ENCODE measurements around the gene MEIS2. TPM values are rescaled to one million over a fixed set of nuclear protein-coding genes. Genes with fewer than 3 reads are reported as not detected.

Gene MEIS2
- total RNA-seq, 1 experiment from 2014 or later = 23.1 TPM

GRCh38 chr15:37037850-37038715, 62.3 kb downstream of the MEIS2 start:
- H3K27ac Mint-ChIP-seq (ENCODE audit: unreplicated experiment) = no peak overlapping the region

GRCh38 chr15:37037071-37037655, 63.2 kb downstream of the MEIS2 start:
- no peak for DNase-seq
- H3K4me1 Mint-ChIP-seq (ENCODE audit: low read depth, unreplicated experiment) = no peaks in the 10 kb centered on the region
- no TSS peak for BruUV-seq (replicated peaks)
- H3K27me3 Mint-ChIP-seq (ENCODE audit: unreplicated experiment) = no peaks in the 10 kb centered on the region
- intact Hi-C loops (cut with micrococcal nuclease; ENCODE audit: unreplicated experiment) = no loop called here
- H3K9me3 Mint-ChIP-seq (ENCODE audit: low read depth, unreplicated experiment) = no peaks in the 10 kb centered on the region
- H3K36me3 Mint-ChIP-seq (ENCODE audit: insufficient read depth, unreplicated experiment) = peaks cover 6% of the 10 kb centered on the region
- H3K27ac Mint-ChIP-seq (ENCODE audit: unreplicated experiment) = no peak overlapping the region
- TF ChIP-seq, protein P1, sequence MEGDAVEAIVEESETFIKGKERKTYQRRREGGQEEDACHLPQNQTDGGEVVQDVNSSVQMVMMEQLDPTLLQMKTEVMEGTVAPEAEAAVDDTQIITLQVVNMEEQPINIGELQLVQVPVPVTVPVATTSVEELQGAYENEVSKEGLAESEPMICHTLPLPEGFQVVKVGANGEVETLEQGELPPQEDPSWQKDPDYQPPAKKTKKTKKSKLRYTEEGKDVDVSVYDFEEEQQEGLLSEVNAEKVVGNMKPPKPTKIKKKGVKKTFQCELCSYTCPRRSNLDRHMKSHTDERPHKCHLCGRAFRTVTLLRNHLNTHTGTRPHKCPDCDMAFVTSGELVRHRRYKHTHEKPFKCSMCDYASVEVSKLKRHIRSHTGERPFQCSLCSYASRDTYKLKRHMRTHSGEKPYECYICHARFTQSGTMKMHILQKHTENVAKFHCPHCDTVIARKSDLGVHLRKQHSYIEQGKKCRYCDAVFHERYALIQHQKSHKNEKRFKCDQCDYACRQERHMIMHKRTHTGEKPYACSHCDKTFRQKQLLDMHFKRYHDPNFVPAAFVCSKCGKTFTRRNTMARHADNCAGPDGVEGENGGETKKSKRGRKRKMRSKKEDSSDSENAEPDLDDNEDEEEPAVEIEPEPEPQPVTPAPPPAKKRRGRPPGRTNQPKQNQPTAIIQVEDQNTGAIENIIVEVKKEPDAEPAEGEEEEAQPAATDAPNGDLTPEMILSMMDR (IDR thresholded peaks at IDR 0.05; ENCODE audit: unreplicated experiment) = no peak
- CTCF ChIA-PET = no interaction called here
- H3K4me3 Mint-ChIP-seq (ENCODE audit: low read depth, unreplicated experiment) = no peak overlapping the region

More at GRCh38 chr15:37037850-37038715, 62.3 kb downstream of the MEIS2 start:
- Mint-ChIP-seq H3K9me3 (ENCODE audit: low read depth, unreplicated experiment) (no peaks in the 10 kb centered on the region), H3K4me1 (ENCODE audit: low read depth, unreplicated experiment) (no peaks in the 10 kb centered on the region), H3K27me3 (ENCODE audit: unreplicated experiment) (no peaks in the 10 kb centered on the region), H3K36me3 (ENCODE audit: insufficient read depth, unreplicated experiment) (peaks cover 6% of the 10 kb centered on the region), H3K4me3 (ENCODE audit: low read depth, unreplicated experiment) (no peak overlapping the region)
- no peak for DNase-seq
- intact Hi-C loops (cut with micrococcal nuclease; ENCODE audit: unreplicated experiment) = no loop called here
- no TSS peak for BruUV-seq (replicated peaks)
- TF ChIP-seq, protein P1 (IDR thresholded peaks at IDR 0.05; ENCODE audit: unreplicated experiment) = no peak
- CTCF ChIA-PET = no interaction called here

GRCh38 chr15:37034835-37035748, 65.3 kb downstream of the MEIS2 start:
- Mint-ChIP-seq H3K27ac (ENCODE audit: unreplicated experiment) (no peak overlapping the region), H3K9me3 (ENCODE audit: low read depth, unreplicated experiment) (no peaks in the 10 kb centered on the region), H3K36me3 (ENCODE audit: insufficient read depth, unreplicated experiment) (peaks cover 6% of the 10 kb centered on the region), H3K4me1 (ENCODE audit: low read depth, unreplicated experiment) (no peaks in the 10 kb centered on the region), H3K4me3 (ENCODE audit: low read depth, unreplicated experiment) (no peak overlapping the region), H3K27me3 (ENCODE audit: unreplicated experiment) (no peaks in the 10 kb centered on the region)
- DNase-seq = no peak
- CTCF ChIA-PET = interaction anchor here (0.5 to 0.6 kb wide), 2 partner anchors 9 to 538 kb away, joined by 3 to 5 read pairs; no protein-coding TSS in a partner anchor
- BruUV-seq (replicated peaks) = no TSS peak
- TF ChIP-seq, protein P1 (IDR thresholded peaks at IDR 0.05; ENCODE audit: unreplicated experiment) = no peak
- intact Hi-C loops (cut with micrococcal nuclease; ENCODE audit: unreplicated experiment) = no loop called here

GRCh38 chr15:37034392-37034791, 66.0 kb downstream of the MEIS2 start:
- Mint-ChIP-seq H3K27me3 (ENCODE audit: unreplicated experiment) (no peaks in the 10 kb centered on the region), H3K9me3 (ENCODE audit: low read depth, unreplicated experiment) (no peaks in the 10 kb centered on the region), H3K27ac (ENCODE audit: unreplicated experiment) (no peak overlapping the region), H3K36me3 (ENCODE audit: insufficient read depth, unreplicated experiment) (peaks cover 6% of the 10 kb centered on the region), H3K4me3 (ENCODE audit: low read depth, unreplicated experiment) (no peak overlapping the region), H3K4me1 (ENCODE audit: low read depth, unreplicated experiment) (no peaks in the 10 kb centered on the region)
- CTCF ChIA-PET = no interaction called here
- no peak for DNase-seq
- BruUV-seq (replicated peaks) = no TSS peak
- intact Hi-C loops (cut with micrococcal nuclease; ENCODE audit: unreplicated experiment) = no loop called here
- TF ChIP-seq, protein P1 (IDR thresholded peaks at IDR 0.05; ENCODE audit: unreplicated experiment) = no peak

Measured in Calu3 (cell line).